ENCODE results near the gene DNAJC11. TPM values are rescaled to one million over a fixed set of nuclear protein-coding genes. Genes with fewer than 3 reads are reported as not detected.
A peak's percentile ranks its signal among the peaks of the same experiment; 100 is the strongest.

DNAJC11 gene
- total RNA-seq, 2 donors from 2014 or later = 64.7 to 71.1 TPM

GRCh38 chr1:6585841-6586240 is 115.8 kb downstream of the DNAJC11 start:
- H3K27ac ChIP-seq (ENCODE audit: low read depth, low read length) = no peak overlapping the region
- H3K27me3 ChIP-seq (ENCODE audit: control insufficient read depth, insufficient read depth, low read length, poor library complexity, severe bottlenecking) = no peaks in the 10 kb centered on the region
- H3K9ac ChIP-seq (ENCODE audit: extremely low read depth, low read length, poor library complexity, severe bottlenecking) = no peak overlapping the region
- 96 to 100% methylated on average over 6 to 7 of the region's 7 CpGs for whole genome bisulfite sequencing, 2 experiments (ENCODE audit: insufficient coverage in 1 of 2, insufficient read length in 1 of 2)
- peaks cover 23% of the 10 kb centered on the region for H3K36me3 ChIP-seq (ENCODE audit: control insufficient read depth, insufficient read depth, low read length)
- H3K4me3 ChIP-seq (ENCODE audit: low read length) = no peak overlapping the region
- no peak for DNase-seq
- H3K4me1 ChIP-seq (ENCODE audit: control insufficient read depth, insufficient read depth, low read length) = peaks cover 1% of the 10 kb centered on the region
- H3K27ac Mint-ChIP-seq = no peak overlapping the region
- H3K27me3 Mint-ChIP-seq (ENCODE audit: insufficient read depth) = no peaks in the 10 kb centered on the region
- H3K4me3 Mint-ChIP-seq = no peak overlapping the region
- H3K9me3 ChIP-seq (ENCODE audit: control insufficient read depth, low read length) = no peaks in the 10 kb centered on the region
- no peaks in the 10 kb centered on the region for H3K9me3 Mint-ChIP-seq
- peaks cover 25% of the 10 kb centered on the region for H3K36me3 Mint-ChIP-seq (ENCODE audit: low read depth)
- peaks cover 13% of the 10 kb centered on the region for H3K4me1 Mint-ChIP-seq
- no peak for TF ChIP-seq CTCF (conservative IDR thresholded peaks at IDR 0.05)

DNA sequence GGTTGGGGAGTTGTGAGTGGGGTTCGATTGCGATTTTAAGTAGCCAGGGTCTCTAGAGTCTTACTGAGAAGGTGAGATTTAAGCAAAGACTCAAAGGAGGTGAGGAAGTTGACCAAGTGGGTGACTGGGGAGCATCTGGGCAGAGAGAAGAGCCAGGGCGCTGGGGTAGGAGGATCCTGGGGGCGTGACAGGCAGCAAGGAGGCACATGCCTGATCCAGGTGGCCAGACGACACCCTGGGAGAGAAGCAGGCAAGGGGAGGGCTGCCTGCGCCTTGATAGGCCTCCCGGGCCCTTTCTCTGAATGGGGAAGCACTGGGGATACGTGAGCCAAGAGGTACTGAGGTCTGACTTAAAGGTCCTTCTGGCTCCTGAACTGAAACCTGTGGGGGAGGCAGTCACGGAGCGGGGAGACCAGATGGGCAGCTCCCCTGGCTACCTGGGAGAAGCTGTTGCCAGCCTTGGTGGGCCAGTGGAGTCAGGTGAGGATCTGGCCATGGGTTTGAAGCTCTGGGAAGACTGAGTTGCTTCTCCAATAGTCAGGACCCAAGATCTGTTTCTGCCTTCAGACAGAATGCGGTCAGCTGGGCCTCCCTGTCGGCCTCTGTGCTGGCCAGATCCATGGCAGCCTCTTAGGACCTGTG is 116.4 kb downstream of the DNAJC11 start:
- Histone ChIP-seq H3K27me3 (ENCODE audit: control insufficient read depth, insufficient read depth, low read length, poor library complexity, severe bottlenecking) (no peaks in the 10 kb centered on the region), H3K4me1 (ENCODE audit: control insufficient read depth, insufficient read depth, low read length) (peaks cover 5% of the 10 kb centered on the region), H3K27ac (ENCODE audit: low read depth, low read length) (no peak overlapping the region), H3K9me3 (ENCODE audit: control insufficient read depth, low read length) (no peaks in the 10 kb centered on the region), H3K9ac (ENCODE audit: extremely low read depth, low read length, poor library complexity, severe bottlenecking) (no peak overlapping the region), H3K36me3 (ENCODE audit: control insufficient read depth, insufficient read depth, low read length) (peaks cover 17% of the 10 kb centered on the region), H3K4me3 (ENCODE audit: low read length) (no peak overlapping the region)
- Mint-ChIP-seq H3K9me3 (no peaks in the 10 kb centered on the region), H3K27me3 (ENCODE audit: insufficient read depth) (no peaks in the 10 kb centered on the region), H3K27ac (peak overlapping the region; percentile 6), H3K36me3 (ENCODE audit: low read depth) (peaks cover 22% of the 10 kb centered on the region), H3K4me3 (no peak overlapping the region), H3K4me1 (peaks cover 18% of the 10 kb centered on the region)
- TF ChIP-seq CTCF (conservative IDR thresholded peaks at IDR 0.05) = no peak
- no peak for DNase-seq
- 92 to 94% methylated on average over 8 to 12 of the region's 12 CpGs for WGBS, 2 experiments (ENCODE audit: insufficient coverage in 1 of 2, insufficient read length in 1 of 2)

Other genes with a start within 250 kb of the DNAJC11 start
- gene TNFRSF25, start 235.6 kb downstream of the DNAJC11 start, total RNA-seq = 10 to 100 TPM; 25.9 to 26.9 TPM
- 10 to 100 TPM; 32.6 to 38.8 TPM for gene PLEKHG5, start 210.1 kb downstream of the DNAJC11 start, total RNA-seq
- 10 to 100 TPM; 35.0 to 43.9 TPM for gene NOL9, start 147.3 kb downstream of the DNAJC11 start, total RNA-seq
- under 1 TPM; 0.31 to 0.51 TPM for gene TAS1R1, start 146.5 kb downstream of the DNAJC11 start, total RNA-seq
- 10 to 100 TPM; 28.2 to 31.0 TPM for gene ZBTB48, start 121.8 kb downstream of the DNAJC11 start, total RNA-seq
- 10 to 100 TPM; 10.9 to 13.2 TPM for gene KLHL21, start 98.9 kb downstream of the DNAJC11 start, total RNA-seq
- 10 to 100 TPM; 36.9 to 47.8 TPM for gene PHF13, start 88.1 kb downstream of the DNAJC11 start, total RNA-seq
- gene THAP3, start 76.9 kb downstream of the DNAJC11 start, total RNA-seq = 10 to 100 TPM; 13.0 to 22.4 TPM
- 100 to 1,000 TPM; 123 to 137 TPM for gene CAMTA1, start 83.6 kb upstream of the DNAJC11 start, total RNA-seq

Data from endodermal cell (in vitro differentiated cells).